NCI-H187 treated with DMSO at 0.1 percent for 48 hours (cell line): Measurements from ENCODE around the gene CDT1.
"Not testable (repeated sequence)": the region's sequence is repeated elsewhere in the genome, so short reads cannot be mapped to it uniquely, and the experiment has no call there.

ENCODE experiments used
- DNase-seq: peaks from one replicate; lab custom pipeline; 2025; lab: John Stamatoyannopoulos, UW

The CDT1 gene

DNA sequence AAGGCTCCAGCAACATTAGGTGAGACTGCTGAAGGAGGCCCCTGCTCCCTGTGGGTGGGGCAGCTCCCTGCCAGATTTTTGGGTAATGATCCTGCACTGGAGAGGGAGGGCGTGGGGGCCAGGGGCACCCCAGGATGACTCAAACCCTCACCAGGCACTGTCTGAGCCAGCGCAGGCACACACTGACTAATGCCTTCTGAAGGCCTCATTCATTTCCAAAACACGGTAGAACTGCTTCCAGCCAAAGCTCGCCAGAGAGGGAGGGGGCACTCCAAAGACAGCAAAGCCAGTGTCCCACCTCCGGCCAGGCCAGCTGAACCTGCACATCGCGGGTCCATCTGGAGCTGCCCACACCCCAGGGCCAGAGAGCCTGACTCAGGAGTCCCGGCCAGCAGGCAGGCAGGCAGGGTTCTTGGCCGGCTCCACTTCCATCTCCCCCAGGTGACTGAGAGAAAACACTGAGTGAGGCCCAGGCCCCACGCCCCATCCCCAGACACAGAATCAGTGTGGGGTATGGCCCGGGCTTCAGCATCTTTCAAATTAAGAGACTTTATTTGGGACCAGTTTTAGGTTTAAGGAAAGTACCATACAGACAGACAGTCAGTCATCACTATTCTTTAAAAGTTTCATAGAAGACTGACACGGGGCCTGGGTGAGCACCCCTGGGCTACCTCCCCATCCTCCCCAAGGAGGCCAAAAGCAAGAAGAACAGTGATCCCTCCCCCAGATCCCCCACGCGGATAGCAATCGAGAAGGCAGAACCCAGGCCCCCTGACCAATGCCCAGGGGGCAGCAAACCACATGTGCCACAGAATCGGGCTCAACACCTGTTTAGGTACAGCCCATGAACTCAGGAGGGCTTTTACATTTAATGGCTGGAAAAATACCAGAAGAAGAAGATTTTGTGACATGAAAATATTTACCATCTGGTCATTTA is 20.9 kb upstream of the CDT1 start:
- DNase-seq, result no peak

- DNase-seq, result no peak
Measured at GRCh38 chr16:88783391-88784073, 20.1 kb upstream of the CDT1 start.

- no peak for DNase-seq
Measured at GRCh38 chr16:88784074-88784855, 19.3 kb upstream of the CDT1 start.

- no peak for DNase-seq
Measured at GRCh38 chr16:88784856-88785105, 18.8 kb upstream of the CDT1 start.

GRCh38 chr16:88785106-88785924 is 18.3 kb upstream of the CDT1 start, which contains the start of gene PIEZO1:
Gene PIEZO1, minus strand, starts transcription at chr16:88785220. Its CDS starts 256 bp downstream, at chr16:88784964.
- DNase-seq, result no peak

DNA sequence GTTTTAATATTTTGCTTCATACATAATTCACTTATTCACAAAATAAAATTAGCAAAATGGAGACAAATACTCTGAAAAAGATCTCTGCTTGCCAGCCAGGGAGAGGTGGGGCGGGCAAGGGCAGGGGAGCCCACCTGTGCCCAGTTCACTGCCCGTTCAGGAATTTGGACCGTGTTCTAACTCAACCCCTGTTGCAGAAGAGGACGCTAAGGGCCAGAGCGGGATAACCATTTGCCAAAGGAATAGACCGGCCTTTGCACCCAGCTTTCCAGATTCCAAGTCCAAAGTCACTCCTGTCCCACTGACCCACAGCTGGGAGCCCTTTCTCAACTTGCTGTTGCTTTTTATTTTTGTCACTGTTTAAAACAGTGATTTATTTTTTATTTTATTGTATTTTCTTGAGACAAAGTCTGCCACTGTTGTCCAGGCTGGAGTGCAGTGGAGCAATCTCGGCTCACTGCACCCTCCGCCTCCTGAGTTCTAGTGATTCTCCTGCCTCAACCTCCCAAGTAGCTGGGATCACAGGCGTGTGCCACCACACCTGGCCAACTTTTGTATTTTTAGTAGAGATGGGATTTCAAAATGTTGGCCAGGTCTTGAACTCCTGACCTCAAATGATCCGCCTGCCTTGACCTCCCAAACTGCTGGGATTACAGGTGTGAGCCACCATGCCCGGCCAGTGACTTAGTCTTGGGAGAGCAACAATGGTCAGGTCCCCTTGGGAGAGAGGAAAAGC is 15.8 kb upstream of the CDT1 start:
- no peak for DNase-seq

GRCh38 chr16:88788749-88789148 is 14.8 kb upstream of the CDT1 start:
- DNase-seq, result not testable (repeated sequence)

DNA sequence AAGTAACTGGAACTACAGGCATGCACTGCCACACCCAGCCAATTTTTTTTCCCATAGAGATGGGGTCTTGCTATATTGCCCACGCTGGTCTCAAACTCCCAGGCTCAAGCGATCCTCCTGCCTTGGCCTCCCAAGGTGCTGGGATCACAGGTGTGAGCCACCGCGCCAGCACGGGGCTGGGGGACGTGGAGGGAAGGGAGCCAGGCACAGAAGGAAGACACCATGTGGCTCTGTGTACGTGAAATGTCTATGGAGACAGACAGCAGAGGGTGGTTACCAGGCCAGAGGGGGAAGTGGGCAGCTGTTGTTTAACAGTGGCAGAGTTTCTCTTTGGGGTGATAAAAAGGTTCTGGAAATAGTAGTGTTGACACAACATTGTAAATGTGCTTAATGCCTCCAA is 14.0 kb upstream of the CDT1 start:
- DNase-seq, result no peak

- DNase-seq, result no peak
Measured at GRCh38 chr16:88790312-88791211, 13.0 kb upstream of the CDT1 start.

DNA sequence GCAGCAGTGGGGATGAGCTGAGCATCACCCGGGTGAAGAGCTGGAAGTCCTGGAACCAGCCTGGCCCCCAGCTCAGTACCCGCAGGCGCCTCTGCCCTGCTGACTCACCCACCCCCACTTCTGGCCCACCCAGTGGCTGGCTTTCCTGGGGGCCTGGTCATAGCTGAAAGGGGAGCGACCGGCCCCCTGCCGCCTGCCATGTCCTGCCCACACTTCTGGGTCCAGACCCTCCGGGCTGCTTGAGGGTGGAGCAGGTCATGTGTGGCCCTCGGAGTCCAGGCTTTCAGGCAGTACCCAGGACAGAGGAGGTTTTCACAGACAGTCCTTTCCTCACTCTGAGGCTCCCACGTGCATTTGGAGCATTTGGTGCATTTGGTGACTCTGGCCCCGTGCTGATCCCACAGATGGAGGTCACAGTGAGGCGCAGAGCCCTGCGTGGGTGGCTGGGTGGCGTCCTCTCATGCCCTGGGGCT is 11.5 kb upstream of the CDT1 start:
- no peak for DNase-seq

DNA sequence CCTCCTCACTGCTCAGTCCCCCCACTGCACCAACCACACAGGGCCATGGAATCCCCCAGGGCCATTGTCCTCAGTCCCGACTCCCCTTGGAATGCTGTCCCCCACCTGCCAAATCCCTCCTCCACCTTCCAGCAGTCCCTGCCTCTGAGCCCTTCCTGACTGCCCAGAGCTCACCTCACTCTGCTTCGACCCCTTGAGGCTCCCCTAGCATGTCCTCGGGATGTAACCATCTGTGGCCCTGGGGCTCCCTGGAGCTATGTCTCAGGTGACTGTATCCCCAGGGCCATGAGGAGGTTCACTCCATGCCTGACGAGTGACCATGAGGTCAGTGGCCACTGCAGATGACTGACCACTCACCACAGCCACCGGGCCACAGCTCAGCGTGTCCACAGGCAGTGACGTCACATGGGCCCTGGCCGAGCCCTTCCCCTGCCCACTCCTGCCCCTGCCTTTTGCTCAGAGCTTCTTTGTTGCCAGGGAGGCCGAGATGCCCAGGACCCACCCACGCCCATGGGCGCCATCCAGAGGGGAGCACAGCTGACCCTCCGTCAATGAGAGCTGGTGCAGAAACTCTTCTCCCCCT is 10.8 kb upstream of the CDT1 start:
- no peak for DNase-seq

GRCh38 chr16:88793251-88793954 is 10.2 kb upstream of the CDT1 start:
- no peak for DNase-seq

GRCh38 chr16:88796278-88796677 is 7.3 kb upstream of the CDT1 start:
- no peak for DNase-seq

DNA sequence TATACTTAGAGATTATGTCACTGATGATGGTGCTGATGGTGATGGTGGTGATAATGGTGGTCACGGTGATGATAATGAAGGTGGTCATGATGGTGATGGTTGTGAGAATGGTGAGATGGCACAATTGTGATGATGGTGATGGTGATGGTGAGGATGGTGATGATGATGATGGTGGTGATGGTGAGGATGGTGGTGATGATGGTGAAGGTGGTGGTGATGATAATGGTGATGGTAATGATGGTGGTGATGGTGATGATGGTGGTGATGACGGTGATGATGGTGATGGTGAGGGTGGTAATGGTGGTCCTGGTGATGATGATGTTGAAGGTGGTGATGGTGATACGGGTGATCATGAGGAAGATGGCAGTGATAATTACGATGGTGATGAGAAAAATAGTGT is 5.5 kb upstream of the CDT1 start:
- no peak for DNase-seq

DNA sequence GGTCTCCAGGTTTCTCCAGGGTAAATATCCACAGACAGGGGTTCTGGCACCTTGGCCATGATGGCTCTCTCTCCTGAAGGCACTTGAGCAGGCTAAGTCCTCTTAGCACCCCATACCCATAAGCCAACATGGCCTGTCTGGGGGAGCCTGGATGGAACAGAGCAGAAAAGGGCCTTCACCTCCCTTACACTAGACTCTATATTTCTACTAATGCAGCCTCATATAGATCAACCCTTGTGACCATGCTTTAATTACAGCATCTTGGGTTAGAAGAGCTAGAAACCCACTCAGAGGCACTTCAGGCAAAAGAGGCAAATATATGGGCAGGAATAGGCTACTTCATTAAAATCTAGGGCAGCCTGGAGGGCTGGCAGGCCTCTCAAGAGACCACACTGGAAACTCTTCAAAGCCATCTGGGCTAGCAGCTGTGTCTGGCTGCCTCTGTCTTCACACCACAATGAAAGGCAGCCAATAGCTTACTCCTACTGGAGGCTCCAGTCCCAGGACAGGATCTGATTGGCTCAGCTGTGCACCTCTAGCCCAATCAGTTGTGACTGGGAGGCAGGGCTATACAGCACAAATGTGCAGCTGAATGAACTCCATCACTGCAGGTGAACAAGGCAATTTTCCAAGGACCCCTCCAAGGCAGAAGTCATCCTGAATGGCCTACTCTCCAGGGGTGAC is 4.7 kb upstream of the CDT1 start:
- no peak for DNase-seq

- DNase-seq, result no peak
Measured at GRCh38 chr16:88799569-88800276, 3.9 kb upstream of the CDT1 start.

DNA sequence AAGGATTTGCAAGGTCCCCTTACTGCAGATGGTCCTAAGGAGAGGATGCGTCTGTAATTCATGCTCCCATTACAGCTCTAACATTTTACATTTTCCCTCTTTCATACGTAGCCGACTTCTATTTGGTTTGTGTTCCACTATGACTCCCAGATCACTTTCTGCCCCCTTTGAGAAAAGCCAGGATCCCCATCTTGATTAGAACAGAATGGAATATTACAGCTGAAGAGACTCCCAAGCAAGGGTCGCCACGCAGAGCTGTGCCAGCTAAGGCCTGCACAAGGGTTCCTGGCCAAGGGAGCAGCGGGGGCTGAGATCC is 3.4 kb upstream of the CDT1 start:
- no peak for DNase-seq

DNA sequence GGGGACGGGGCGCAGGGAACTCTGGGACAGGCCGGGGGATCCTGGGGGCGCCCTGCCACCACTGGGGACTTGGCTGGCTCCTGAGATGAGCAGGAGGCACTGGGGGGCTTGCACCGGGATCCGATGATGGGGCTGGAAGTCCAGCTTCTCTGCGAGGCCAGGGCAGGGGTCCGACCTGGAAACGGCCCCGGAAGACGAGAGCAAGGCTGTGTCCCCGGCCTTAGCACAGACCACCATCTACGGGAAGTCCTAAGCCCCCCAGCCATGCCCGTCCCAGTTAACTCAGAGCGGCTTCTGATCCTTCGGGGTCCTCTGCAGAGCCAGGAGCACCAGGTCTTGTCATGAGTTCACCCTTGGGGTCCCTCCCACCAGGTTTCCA is 573 bp downstream of the CDT1 start:
- no peak for DNase-seq
